HTR-8/SVneo (cell line): ENCODE results near the gene KIF2C.
"Not testable (repeated sequence)": the region's sequence is repeated elsewhere in the genome, so short reads cannot be mapped to it uniquely, and the experiment has no call there.

ENCODE experiments used
- DNase-seq: peaks from one replicate; pipeline ENCODE4 v3.0.0; 2011; ENCODE audit warnings: low spot score, mixed read lengths; ENCODE audit not compliant: insufficient read length
- FAIRE-seq: peaks from 2 replicates; lab custom pipeline; 2011; peaks lifted over from hg19 to GRCh38; lab: Jason Lieb, UNC

Gene KIF2C

DNA sequence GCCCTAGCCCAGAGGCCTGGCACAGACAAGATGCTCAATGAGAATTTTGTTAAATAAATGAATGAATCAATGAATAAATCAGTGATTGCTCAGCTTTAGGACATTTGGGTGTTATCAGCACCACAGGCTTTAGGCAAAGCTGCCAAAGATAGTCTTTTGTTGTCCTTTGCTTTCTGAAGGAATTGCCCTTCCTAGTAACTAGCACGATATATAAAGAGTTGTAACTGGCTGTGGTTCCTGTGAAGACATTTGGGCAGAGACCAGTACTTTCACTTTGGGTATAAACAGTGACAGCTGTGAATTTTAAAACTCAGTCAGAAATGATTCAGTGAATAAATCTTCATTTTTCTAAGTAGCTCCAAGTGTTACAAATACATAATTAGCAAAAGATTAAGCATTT, 22.0 kb upstream of the KIF2C start:
- FAIRE-seq (no peak), DNase-seq (no peak)

DNA sequence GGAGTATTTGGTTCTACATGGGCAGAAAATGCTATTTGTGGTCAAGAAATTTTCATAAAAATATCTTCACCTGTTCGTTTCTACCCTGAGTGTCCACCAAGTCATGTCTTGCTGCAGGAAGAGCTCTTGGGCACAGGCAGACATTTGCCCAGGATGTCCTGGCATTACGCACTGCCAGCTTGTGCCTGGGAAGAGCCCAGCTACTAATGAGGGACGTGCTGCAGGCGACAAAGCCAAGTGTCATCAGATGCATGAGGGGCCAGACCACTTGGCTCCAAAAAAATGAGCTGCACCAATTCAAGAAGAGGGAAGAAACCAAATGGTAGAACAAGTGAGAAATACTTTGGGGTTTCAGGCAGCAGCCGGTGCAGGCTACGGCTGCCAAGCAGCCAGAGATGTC, 21.5 kb upstream of the KIF2C start:
- FAIRE-seq (no peak), DNase-seq (no peak)

DNA sequence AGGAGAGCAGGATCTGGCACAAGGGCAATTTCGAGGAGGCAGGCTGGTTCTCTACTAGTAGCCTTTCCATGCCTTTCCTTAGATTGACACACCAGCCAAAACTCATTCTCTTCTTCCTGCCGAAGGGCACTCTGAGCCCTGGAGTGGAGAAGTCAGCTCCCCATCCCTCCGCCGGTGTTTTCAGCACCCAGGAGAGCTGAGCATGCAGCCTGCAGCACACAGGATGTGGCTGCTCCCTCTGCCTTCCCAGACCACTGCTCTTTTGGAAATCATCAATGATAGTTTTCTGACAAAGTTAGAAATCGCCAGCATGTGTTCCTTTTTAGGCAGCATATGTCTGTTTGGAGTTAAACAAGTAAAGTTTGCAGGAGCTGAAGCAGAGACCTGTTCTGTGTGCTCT, 20.3 kb upstream of the KIF2C start:
- no peak for DNase-seq
- no peak for FAIRE-seq

DNA sequence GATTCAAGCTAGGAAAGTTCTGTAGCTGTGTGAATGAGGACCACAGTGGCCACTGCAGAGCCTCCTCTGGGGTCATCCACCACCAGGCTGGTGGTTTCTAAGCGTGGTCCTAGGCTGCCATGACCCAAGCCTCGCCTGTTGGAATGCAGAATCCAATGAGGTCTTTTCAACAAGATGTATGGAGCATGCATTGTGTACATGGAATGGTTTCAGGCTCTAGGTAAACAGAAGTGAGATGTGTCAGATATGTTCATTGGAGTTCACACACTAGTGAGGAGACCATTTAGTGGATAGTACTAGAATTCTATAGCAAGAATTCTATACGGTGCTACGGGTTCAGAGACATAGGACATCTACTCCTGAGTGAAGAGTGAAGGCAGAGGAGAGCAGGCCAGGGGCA, 19.4 kb upstream of the KIF2C start:
- no peak for FAIRE-seq
- no peak for DNase-seq

GRCh38 chr1:44721485-44722361, 17.9 kb upstream of the KIF2C start:
- DNase-seq (peak; percentile 53), FAIRE-seq (no peak)

DNA sequence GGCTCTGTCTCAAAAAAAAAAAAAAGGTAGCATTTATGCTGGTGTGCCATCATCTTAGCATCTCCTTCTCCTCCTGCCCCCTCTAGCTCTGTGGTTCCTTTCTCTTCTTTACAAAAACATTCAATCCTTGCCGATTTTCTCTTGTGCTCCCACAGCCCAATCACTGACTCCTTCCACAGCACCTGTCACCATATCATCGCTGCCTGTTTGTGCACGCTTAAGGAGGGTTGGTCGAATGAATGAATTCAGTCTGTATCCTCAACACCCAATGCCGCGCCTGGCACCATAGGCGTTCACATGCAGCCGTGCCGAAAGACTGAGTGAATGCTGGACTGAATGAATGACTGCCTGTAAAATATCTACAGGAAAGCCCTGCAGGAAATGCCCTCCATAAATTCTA, 16.6 kb upstream of the KIF2C start:
- no peak for DNase-seq
- no peak for FAIRE-seq

- FAIRE-seq: no peak
- no peak for DNase-seq
These were observed 15.9 kb upstream of the KIF2C start for GRCh38 chr1:44723496-44724295.

DNA sequence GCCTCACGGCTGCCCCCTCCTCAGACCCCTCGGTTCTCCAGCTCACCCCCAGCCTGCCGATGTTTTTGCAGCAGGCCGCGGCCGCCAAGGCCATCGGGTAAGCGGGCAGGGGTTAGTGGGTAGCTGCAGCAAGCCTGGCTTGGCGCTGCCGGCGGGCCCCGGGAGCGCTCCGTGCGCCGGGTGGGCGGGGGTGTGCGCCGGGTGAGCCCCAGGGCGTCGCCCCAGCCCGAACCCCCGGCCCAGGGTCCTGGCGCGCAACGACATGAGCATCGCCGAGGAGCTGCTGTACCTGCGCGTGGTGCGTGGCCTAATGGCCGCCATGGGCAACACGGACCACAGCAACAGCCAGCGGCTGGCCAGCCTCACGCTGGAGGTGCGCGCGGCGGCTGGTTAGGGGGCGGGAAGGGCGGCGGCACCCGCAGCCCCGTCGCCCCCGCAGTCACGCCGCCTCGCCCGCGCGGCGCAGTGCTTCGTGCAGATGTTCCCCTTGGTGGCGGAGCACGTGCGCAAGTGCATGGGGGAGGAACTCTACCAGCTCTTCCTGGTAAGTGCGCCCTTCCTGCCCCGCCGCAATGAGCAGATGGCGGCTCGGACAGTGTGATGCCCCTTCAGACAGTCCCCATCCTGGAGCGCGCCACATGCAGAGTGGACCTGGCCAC, 15.2 kb upstream of the KIF2C start:
- DNase-seq: no peak
- FAIRE-seq: no peak

- DNase-seq (no peak), FAIRE-seq (no peak)
These were observed 14.5 kb upstream of the KIF2C start for GRCh38 chr1:44724955-44725698.

DNA sequence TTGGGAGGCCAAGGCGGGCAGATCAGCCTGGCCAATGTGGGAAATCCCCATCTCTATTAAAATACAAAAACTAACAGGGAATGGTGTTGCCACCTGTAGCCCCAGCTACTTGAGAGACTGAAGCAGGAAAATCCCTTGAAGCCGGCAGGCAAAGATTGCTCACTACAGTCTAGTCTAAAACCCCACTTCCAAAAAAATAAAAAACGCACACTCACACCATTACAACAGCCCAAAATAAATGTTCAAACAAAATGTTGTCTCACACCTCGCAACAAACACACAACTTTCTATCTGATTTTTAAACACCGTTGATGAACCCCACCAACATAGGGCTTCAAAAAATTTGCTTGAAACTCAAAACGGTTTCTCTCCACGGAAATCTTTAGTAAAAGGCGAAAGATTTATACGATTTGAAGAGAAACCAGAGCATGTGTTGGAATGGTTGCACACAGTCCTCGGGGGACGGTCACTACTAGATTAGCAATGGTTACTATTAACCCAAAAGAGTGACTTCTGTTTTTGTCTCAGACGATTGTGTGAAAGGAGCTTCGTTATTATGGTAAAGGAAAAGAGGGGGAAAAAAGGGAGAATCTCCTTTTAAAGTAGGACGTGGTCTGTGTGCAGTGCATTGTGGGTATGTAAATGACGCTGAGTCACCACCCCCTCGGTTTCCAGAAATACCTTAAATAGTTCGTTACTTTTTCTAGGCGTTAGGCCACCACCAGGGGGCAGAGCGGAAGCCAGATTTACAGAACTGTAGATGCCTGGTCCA, 8.7 kb upstream of the KIF2C start, which contains the start of gene RNU5D-1:
Gene RNU5D-1, minus strand, starts transcription at position 430 of the 772 bp plus-strand sequence.
- DNase-seq: peak; percentile 79
- no peak for FAIRE-seq

DNA sequence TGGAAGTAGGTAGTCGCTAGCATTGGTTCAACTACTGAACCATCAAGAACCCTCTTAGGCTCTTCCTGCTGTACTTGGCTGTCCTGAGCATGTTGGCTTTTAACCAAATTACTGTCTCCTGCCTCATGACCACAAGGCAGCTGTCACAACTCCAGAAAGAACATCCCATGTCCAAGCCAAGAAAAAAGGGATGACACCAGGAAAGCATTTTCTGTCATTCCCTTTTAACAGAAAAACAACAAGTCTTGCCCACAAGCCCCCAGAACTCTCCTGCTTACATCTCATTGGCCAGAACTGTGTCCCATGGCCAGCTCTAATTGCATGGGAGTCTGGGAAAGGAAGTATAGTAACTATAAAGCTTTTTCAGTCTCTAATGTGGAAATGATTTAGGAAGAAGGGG, 6.3 kb upstream of the KIF2C start:
- FAIRE-seq (no peak), DNase-seq (no peak)

DNA sequence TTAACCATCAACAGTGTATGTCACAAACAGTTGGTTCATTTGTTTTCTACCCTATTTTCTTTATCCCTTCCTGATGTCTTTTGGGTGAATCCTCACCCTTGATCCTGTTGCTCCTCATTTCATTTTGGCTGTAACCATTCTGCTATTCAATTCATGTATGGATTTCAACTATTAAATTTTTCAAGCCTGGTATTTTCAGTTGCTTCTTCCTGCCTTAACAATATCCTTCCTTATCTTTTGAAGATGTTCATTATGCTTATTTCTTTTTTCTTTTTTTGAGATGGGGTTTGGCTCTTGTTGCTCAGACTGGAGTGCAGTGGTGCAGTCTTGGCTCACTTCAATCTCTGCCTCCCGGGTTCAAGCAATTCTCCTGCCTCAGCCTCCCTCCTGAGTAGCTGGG, 5.9 kb upstream of the KIF2C start:
- no peak for DNase-seq
- FAIRE-seq: no peak

DNA sequence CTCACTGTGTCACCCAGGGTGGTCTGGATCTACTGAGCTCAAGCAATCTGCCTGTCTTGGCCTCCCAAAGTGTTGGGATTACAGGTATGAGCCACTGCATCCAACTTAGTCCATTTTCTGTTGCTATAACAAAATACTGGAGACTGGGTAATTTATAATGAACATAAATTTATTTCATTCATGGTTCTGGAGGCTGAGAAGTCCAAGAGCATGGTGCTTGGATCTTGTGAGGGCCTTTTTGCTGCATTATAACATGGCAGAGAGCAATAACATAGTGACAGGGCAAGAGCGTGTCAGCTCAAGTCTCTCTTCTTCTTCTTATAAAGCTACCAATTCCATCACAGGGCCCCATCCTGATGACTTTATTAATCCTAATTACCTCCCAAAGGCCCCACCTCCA, 3.6 kb upstream of the KIF2C start:
- no peak for DNase-seq
- no peak for FAIRE-seq

GRCh38 chr1:44738953-44739306, 707 bp upstream of the KIF2C start:
- DNase-seq, FAIRE-seq: not testable (repeated sequence)

GRCh38 chr1:44740179-44740617, 561 bp downstream of the KIF2C start:
- DNase-seq (no peak), FAIRE-seq (no peak)

- FAIRE-seq (no peak), DNase-seq (no peak)
These were observed 3.6 kb downstream of the KIF2C start for GRCh38 chr1:44743211-44743610.

DNA sequence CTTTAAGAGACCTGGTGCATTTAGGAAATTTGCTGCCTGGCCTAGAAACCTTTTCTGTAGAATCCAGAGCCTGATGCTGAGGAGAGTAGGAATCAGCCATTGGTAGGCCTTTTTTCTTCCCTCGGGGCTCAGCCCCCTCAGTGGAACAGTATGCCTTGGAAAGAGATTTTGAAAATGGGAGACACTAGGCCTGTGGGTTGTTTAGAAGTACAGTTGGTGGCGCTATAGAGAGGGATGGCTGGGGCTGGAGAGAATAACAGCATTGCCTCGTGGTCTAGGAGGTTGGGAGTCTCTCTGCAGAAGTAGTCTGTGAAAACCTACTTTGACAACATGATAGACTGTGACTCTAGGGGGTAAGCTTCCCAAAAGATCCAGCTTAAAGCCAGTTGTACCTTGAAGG, 8.2 kb downstream of the KIF2C start:
- no peak for FAIRE-seq
- DNase-seq: no peak

DNA sequence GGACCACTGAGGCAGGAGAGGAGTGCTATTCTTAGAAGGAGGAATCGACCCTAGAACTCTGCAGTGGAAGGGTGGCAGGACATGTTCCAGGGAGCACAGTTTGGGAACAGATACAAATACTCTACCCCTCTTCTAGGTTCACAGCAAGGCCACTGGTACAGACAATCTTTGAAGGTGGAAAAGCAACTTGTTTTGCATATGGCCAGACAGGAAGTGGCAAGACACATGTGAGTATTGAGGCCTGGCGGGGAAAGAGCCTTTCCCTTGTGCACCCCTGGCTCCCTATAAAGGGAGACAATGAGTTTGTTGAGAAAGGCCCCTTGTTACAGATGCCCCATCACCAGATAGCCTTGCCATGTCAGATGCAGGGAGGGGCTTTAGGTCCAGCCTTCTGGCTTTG, 17.8 kb downstream of the KIF2C start:
- no peak for FAIRE-seq
- DNase-seq: no peak

- FAIRE-seq: no peak
These were observed 19.4 kb downstream of the KIF2C start for GRCh38 chr1:44759077-44759476.

More at GRCh38 chr1:44759077-44759476, 19.4 kb downstream of the KIF2C start:
- DNase-seq: no peak
